Mammary epithelial cell (primary cell): ENCODE data around the gene CDH11.

ENCODE experiments used
- CTCF ChIP-seq, 2 donors: IDR thresholded peaks in 1 of 2; conservative IDR thresholded peaks in 1 of 2; 2 replicates each; pipeline ENCODE4 v1.5.1; 2011 to 2012; ENCODE audit warnings: inconsistent platforms in 2 of 2, low read length in 2 of 2, mild to moderate bottlenecking in 2 of 2, control low read depth in 1 of 2, low read depth in 1 of 2; ENCODE audit not compliant: insufficient read depth in 1 of 2; ENCODE audit errors: extremely low read depth in 1 of 2
- EZH2 ChIP-seq: IDR thresholded peaks from 2 replicates; pipeline ENCODE4 v1.6.1; 2012; ENCODE audit warnings: low read length, inconsistent platforms, borderline replicate concordance

- TF ChIP-seq CTCF (conservative IDR thresholded peaks at IDR 0.05 in 1 of 2, IDR thresholded peaks at IDR 0.05 in 1 of 2; ENCODE audit: extremely low read depth in 1 of 2, insufficient read depth in 1 of 2, low read depth in 1 of 2, low read length in 2 of 2), result no peak
- no peak for TF ChIP-seq EZH2
Measured at GRCh38 chr16:65054457-65054856, 67.4 kb downstream of the CDH11 start.
